Astrocyte (in vitro differentiated cells and primary cell): ENCODE measurements around the gene MYBBP1A. TPM values are rescaled to one million over a fixed set of nuclear protein-coding genes. Genes with fewer than 3 reads are reported as not detected.

Experiments
- DNase-seq: peaks from one replicate; pipeline ENCODE4 v3.0.0-alpha.2; 2010; ENCODE audit warnings: low read depth
- FAIRE-seq: peaks from 2 replicates; lab custom pipeline; 2011; peaks lifted over from hg19 to GRCh38; lab: Jason Lieb, UNC
- H2AFZ ChIP-seq: 2 replicates; pipeline ENCODE4 v1.6.0; 2012; ENCODE audit warnings: low read depth, low read length, inconsistent platforms
- H3K27ac ChIP-seq: 2 replicates; pipeline ENCODE4 v1.5.1; 2011; ENCODE audit warnings: low read depth, low read length, inconsistent platforms
- H3K27me3 ChIP-seq: 2 replicates; pipeline ENCODE4 v1.6.0; 2011; ENCODE audit warnings: low read length, inconsistent platforms; ENCODE audit not compliant: insufficient read depth
- H3K36me3 ChIP-seq: 2 replicates; pipeline ENCODE4 v1.5.1; 2011; ENCODE audit warnings: low read length, inconsistent platforms; ENCODE audit not compliant: insufficient read depth
- H3K4me1 ChIP-seq: 2 replicates; pipeline ENCODE4 v1.5.1; 2011; ENCODE audit warnings: low read length, inconsistent platforms; ENCODE audit not compliant: insufficient read depth
- H3K4me2 ChIP-seq: 2 replicates; pipeline ENCODE4 v1.6.0; 2012; ENCODE audit warnings: low read length, inconsistent platforms
- H3K4me3 ChIP-seq: 2 replicates; pipeline ENCODE4 v1.5.1; 2011; ENCODE audit warnings: low read depth, mild to moderate bottlenecking, low read length, inconsistent platforms; ENCODE audit not compliant: insufficient read depth
- H3K79me2 ChIP-seq: 2 replicates; pipeline ENCODE4 v1.6.0; 2012; ENCODE audit warnings: mild to moderate bottlenecking, low read length, inconsistent platforms; ENCODE audit not compliant: insufficient read depth
- H3K9ac ChIP-seq: 2 replicates; pipeline ENCODE4 v1.6.0; 2012; ENCODE audit warnings: mild to moderate bottlenecking, low read length, inconsistent platforms
- H3K9me3 ChIP-seq: 2 replicates; pipeline ENCODE4 v1.5.1; 2012; ENCODE audit warnings: low read depth, mild to moderate bottlenecking, low read length, inconsistent platforms; ENCODE audit not compliant: insufficient read depth
- H4K20me1 ChIP-seq: 2 replicates; pipeline ENCODE4 v1.6.0; 2012; ENCODE audit warnings: low read length, inconsistent platforms; ENCODE audit not compliant: insufficient read depth
- H3K27ac Mint-ChIP-seq: one replicate; pipeline ENCODE4 v1.8.0; 2021; ENCODE audit warnings: mild to moderate bottlenecking, mixed read lengths; ENCODE audit not compliant: unreplicated experiment
- H3K27me3 Mint-ChIP-seq: one replicate; pipeline ENCODE4 v1.8.0; 2021; ENCODE audit warnings: low read depth, mixed read lengths; ENCODE audit not compliant: unreplicated experiment
- H3K36me3 Mint-ChIP-seq: one replicate; pipeline ENCODE4 v1.8.0; 2021; ENCODE audit warnings: low read depth, mixed read lengths; ENCODE audit not compliant: unreplicated experiment
- H3K4me1 Mint-ChIP-seq: one replicate; pipeline ENCODE4 v1.8.0; 2021; ENCODE audit warnings: low read depth, mixed read lengths; ENCODE audit not compliant: unreplicated experiment
- H3K4me3 Mint-ChIP-seq: one replicate; pipeline ENCODE4 v1.8.0; 2021; ENCODE audit warnings: mild to moderate bottlenecking, moderate library complexity, mixed read lengths; ENCODE audit not compliant: unreplicated experiment
- H3K9me3 Mint-ChIP-seq: one replicate; pipeline ENCODE4 v1.8.0; 2021; ENCODE audit warnings: mild to moderate bottlenecking, mixed read lengths; ENCODE audit not compliant: unreplicated experiment
- EZH2 ChIP-seq: IDR thresholded peaks from 2 replicates; pipeline ENCODE4 v1.6.1; 2012; ENCODE audit warnings: mild to moderate bottlenecking, low read length, inconsistent platforms; ENCODE audit not compliant: insufficient read depth
- total RNA-seq: library from RNA; stranded (reverse); gene quantifications from 2 replicates; pipeline ENCODE4 v1.2.1, GENCODE V29; 2021
- TF ChIP-seq, protein P1 (sequence below): IDR thresholded peaks from 2 replicates; pipeline ENCODE4 v1.5.1; 2011; ENCODE audit warnings: low read depth, mild to moderate bottlenecking, inconsistent platforms, low read length, moderate library complexity; ENCODE audit not compliant: insufficient read depth

The MYBBP1A gene
- total RNA-seq, 1 donor from 2014 or later = 71.1 TPM

DNA sequence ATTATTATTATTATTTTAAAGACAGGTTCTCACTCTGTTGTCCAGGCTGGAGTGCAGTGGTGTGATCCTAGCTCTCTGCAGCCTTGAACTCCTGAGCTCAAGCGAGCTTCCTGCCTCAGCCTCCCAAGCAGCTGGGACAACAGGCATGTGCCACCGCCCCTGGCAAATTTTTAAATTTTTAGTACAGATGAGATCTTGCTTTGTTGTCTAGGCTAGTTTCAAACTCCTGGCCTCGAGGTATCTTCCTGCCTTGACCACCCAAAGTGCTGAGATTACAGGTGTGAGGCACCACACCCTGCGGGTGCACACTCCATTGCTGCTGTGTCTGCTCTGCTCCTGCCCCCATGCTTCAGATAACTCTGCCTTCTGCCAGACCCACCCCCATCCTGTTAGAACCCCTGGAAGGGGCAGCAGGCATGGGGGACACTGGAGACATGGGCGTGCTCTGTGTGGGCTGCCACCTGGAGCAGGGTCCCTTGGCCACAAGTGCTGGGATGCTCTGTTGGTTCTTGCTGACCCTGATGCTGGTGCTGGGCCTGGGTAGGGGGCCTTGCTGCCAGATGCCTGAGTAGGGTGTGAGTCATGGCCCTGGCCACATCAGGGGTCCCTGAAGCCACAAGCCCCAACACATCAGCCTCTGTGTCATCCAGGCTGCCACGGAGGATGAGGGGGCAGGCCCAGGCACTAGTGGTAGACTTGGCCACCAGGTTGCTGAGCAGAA is 2.6 kb upstream of the MYBBP1A start:
- Histone ChIP-seq H3K9ac (no peak overlapping the region), H3K4me2 (no peak overlapping the region), H3K27me3 (peaks cover 13% of the 10 kb centered on the region), H3K27ac (no peak overlapping the region), H3K4me3 (no peak overlapping the region), H4K20me1 (peaks cover 14% of the 10 kb centered on the region), H3K79me2 (peaks cover 30% of the 10 kb centered on the region), H3K4me1 (peaks cover 19% of the 10 kb centered on the region), H3K36me3 (peaks cover 6% of the 10 kb centered on the region), H3K9me3 (no peaks in the 10 kb centered on the region), H2AFZ (no peak overlapping the region)
- DNase-seq (no peak), FAIRE-seq (no peak)
- peaks cover 12% of the 10 kb centered on the region for H3K4me1 Mint-ChIP-seq
- H3K9me3 Mint-ChIP-seq = no peaks in the 10 kb centered on the region
- peaks cover 20% of the 10 kb centered on the region for H3K27me3 Mint-ChIP-seq
- no peak overlapping the region for H3K27ac Mint-ChIP-seq
- H3K4me3 Mint-ChIP-seq = no peak overlapping the region
- H3K36me3 Mint-ChIP-seq = no peaks in the 10 kb centered on the region
- TF ChIP-seq, protein P1, sequence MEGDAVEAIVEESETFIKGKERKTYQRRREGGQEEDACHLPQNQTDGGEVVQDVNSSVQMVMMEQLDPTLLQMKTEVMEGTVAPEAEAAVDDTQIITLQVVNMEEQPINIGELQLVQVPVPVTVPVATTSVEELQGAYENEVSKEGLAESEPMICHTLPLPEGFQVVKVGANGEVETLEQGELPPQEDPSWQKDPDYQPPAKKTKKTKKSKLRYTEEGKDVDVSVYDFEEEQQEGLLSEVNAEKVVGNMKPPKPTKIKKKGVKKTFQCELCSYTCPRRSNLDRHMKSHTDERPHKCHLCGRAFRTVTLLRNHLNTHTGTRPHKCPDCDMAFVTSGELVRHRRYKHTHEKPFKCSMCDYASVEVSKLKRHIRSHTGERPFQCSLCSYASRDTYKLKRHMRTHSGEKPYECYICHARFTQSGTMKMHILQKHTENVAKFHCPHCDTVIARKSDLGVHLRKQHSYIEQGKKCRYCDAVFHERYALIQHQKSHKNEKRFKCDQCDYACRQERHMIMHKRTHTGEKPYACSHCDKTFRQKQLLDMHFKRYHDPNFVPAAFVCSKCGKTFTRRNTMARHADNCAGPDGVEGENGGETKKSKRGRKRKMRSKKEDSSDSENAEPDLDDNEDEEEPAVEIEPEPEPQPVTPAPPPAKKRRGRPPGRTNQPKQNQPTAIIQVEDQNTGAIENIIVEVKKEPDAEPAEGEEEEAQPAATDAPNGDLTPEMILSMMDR = no peak
- no peak for TF ChIP-seq EZH2

DNA sequence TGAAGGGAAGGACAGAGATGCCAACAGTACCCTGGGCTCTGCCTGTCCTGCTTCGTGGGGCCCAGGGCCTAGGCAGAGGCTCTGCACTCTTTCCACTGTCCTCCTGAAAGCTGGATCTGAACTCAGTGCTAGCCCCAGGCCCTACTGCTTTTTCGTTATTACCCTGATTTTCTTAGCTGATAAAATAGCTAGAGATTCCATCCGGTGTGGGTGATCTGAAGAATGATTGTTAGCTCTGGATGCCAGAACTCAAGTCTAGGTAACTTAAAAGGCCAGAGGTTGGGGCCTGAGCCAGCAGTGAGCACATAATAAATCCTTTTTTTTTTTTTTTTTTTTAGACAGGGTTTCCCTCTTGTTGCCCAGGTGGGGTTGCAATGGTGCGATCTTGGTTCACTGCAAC is 1.8 kb upstream of the MYBBP1A start:
- Mint-ChIP-seq H3K27ac (no peak overlapping the region), H3K4me3 (no peak overlapping the region), H3K4me1 (peaks cover 12% of the 10 kb centered on the region), H3K27me3 (peaks cover 13% of the 10 kb centered on the region), H3K9me3 (no peaks in the 10 kb centered on the region), H3K36me3 (peaks cover 2% of the 10 kb centered on the region)
- H3K4me2 ChIP-seq = no peak overlapping the region
- peaks cover 6% of the 10 kb centered on the region for H3K27me3 ChIP-seq
- no peak overlapping the region for H2AFZ ChIP-seq
- TF ChIP-seq, protein P1 = no peak
- TF ChIP-seq EZH2 = no peak
- H3K9me3 ChIP-seq = no peaks in the 10 kb centered on the region
- H3K27ac ChIP-seq = no peak overlapping the region
- peaks cover 19% of the 10 kb centered on the region for H3K4me1 ChIP-seq
- H4K20me1 ChIP-seq = peaks cover 14% of the 10 kb centered on the region
- H3K9ac ChIP-seq = no peak overlapping the region
- peaks cover 36% of the 10 kb centered on the region for H3K79me2 ChIP-seq
- FAIRE-seq = no peak
- DNase-seq = no peak
- H3K4me3 ChIP-seq = no peak overlapping the region
- H3K36me3 ChIP-seq = peaks cover 6% of the 10 kb centered on the region
